LNCaP clone FGC (cell line): ENCODE data around the gene MYD88.
A peak's percentile ranks its signal among the peaks of the same experiment; 100 is the strongest.
"Not testable (repeated sequence)": the region's sequence is repeated elsewhere in the genome, so short reads cannot be mapped to it uniquely, and the experiment has no call there.

Experiments used
- DNase-seq: peaks from one replicate; pipeline ENCODE4 v3.0.0-alpha.2; 2011; ENCODE audit warnings: low read depth
- H3K4me3 ChIP-seq: 2 replicates; pipeline ENCODE4 v1.5.1; 2011; ENCODE audit warnings: mild to moderate bottlenecking, low read depth, low read length, control low read depth
- TF ChIP-seq, protein P1 (sequence below): IDR thresholded peaks from 2 replicates; pipeline ENCODE4 v1.5.1; 2012; ENCODE audit warnings: mild to moderate bottlenecking; ENCODE audit not compliant: control insufficient read depth, insufficient read depth; ENCODE audit errors: extremely low read depth

Gene MYD88

DNA sequence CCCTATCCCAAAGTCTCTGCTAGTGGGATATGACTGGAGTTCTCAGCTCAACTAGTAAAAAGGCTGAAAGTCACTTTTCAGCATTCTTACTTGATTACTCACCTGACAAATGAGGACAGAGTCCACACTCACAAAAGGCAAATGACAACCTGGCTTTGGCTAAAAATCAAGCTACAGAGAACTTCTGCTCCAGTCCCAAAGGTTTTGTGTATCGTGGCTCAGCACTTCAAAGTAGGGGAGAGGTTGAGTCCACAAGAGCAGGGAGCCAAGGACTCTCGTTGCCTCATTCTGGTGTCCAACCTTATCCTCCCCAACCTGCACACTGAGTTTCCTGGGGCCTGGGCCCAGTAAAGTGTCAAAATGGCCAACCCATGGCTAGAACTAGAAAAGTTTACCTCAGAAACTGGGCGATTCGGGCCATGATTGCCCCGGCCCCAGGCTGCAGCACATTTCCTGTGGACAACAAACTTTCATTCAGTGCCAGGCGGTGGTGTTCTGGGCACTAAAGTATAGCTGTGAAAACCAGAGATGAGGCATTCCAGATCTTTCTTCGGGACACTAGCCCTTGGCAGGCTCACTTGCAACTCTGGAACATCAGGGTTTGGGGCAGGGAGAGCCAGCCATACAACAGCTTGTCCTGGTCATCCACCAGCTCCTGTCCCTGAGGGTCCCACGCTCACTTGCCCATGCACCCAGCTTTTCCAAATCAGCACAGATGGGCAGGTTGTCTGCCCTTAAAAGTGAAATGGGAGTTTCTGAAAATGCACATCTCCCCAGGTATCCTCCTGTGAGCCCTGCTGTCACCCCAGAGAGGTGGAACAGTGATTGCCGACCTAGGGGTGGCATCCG, 4.7 kb upstream of the MYD88 start:
- peak overlapping the region; percentile 5 for H3K4me3 ChIP-seq
- TF ChIP-seq, protein P1, sequence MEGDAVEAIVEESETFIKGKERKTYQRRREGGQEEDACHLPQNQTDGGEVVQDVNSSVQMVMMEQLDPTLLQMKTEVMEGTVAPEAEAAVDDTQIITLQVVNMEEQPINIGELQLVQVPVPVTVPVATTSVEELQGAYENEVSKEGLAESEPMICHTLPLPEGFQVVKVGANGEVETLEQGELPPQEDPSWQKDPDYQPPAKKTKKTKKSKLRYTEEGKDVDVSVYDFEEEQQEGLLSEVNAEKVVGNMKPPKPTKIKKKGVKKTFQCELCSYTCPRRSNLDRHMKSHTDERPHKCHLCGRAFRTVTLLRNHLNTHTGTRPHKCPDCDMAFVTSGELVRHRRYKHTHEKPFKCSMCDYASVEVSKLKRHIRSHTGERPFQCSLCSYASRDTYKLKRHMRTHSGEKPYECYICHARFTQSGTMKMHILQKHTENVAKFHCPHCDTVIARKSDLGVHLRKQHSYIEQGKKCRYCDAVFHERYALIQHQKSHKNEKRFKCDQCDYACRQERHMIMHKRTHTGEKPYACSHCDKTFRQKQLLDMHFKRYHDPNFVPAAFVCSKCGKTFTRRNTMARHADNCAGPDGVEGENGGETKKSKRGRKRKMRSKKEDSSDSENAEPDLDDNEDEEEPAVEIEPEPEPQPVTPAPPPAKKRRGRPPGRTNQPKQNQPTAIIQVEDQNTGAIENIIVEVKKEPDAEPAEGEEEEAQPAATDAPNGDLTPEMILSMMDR, result no peak
- peak; percentile 66 for DNase-seq

DNA sequence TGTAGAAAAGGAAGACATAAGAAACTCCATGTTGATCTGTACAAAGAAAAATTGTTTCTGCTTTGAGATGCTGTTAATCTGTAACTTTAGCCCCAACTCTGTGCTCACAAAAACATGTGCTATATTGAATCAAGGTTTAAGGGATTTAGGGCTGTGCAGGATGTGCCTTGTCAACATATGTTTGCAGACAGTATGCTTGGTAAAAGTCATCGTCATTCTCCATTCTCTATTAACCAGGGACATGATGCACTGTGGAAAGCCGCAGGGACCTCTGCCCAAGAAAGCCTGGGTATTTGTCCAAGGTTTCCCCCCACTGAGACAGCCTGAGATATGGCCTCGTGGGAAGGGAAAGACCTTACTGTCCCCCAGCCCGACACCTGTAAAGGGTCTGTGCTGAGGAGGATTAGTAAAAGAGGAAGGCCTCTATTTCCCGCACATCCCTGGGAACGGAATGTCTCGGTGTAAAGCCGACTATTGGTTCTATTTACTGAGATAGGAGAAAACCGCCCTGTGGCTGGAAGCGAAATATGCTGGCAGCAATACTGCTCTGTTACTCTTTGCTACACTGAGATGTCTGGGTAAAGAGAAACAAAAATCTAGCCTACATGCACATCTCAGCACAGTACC, 3.8 kb upstream of the MYD88 start:
- H3K4me3 ChIP-seq, result peak overlapping the region; percentile 84
- not testable (repeated sequence) for DNase-seq

DNA sequence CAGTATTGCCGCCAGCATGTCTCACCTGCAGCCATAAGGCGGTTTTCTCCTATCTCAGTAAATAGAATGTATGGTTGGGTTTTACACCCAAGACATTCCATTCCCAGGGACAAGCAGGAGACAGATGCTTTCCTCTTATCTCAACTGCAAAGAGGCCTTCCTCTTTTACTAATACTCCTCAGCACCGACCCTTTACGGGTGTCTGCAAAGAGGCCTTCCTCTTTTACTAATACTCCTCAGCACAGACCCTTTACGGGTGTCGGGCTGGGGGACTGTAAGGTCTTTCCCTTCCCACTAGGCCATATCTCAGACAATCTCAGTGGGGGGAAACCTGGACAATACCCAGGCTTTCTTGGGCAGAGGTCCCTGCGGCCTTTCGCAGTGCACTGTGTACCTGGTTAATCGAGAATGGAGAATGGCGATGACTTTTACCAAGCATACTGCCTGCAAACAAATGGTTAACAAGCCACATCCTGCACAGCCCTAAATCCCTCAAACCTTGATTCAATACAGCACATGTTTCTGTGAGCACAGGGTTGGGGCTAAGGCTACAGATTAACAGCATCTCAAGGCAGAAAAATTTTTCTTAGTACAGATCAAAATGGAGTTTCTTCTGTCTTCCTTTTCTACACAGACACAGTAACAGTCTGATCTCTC, 2.7 kb upstream of the MYD88 start:
- DNase-seq, result not testable (repeated sequence)
- peak overlapping the region; percentile 84 for H3K4me3 ChIP-seq

DNA sequence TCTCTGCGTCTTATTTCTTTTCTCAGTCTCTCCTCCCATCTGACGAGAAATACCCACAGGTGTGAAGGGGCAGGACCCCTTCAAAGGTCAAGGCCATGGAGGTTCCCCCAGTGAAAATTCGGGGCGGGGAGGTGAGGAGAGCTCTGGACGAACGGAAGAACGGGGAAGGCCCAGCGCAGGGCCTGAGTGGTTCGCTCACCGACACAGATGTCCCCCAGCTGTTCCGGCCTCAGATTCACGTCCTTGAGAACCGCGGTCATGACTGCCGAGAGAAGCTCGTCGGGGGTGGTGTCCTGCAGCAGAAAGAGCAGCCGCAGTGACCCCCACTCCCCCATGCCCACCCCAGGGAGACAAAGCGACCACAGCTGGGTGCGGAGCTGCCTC, 2.1 kb upstream of the MYD88 start:
- DNase-seq, result no peak
- TF ChIP-seq, protein P1, result no peak
- H3K4me3 ChIP-seq, result peak overlapping the region; percentile 84

DNA sequence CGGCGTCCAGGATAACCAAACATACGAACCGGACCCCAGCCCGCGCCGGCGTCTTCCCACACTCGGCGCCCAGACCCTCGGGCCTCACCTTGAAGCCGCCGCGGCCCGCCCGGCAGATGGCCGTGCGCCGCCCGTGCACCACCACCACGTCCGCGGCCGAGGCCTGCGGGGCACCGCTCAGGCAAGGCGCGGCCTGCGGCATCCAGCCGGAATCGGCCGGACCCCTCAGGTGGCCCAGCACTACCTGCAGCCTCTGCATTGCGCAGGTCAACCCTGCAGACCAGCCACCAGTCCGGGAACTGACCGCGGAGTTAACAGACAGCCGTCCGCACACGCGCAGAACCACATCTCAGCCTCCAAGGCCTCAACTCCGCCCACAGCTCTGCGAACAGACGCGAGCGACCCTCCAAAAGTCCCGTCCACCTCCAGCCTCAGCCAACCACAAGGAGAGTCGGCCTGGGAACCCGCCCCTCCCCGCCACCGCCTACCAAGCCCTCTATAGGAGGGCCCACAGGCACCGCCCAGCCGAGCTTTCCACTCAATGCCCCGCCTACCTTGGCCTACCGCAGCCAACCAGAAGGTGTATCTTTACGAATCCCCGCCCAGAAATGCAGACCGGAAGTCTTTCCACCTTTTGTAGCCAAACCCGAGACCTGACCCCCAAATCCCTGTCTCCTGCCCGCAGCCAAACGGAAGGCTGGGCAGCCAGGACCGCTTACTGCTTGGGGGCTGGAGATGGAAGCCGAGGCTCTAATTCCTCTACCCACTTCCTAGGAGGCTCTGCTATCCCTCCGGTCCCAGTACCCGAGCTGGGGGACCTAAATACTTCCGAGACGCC, 1.5 kb upstream of the MYD88 start, which contains the start of gene ACAA1:
Gene ACAA1 (minus strand): TSS at position 351 of the 838 bp plus-strand sequence. CDS start 92 bp downstream, at position 259.
- peak; percentile 98 for DNase-seq
- TF ChIP-seq, protein P1, result no peak
- H3K4me3 ChIP-seq, result peak within 1 kb of the TSS; percentile 84

DNA sequence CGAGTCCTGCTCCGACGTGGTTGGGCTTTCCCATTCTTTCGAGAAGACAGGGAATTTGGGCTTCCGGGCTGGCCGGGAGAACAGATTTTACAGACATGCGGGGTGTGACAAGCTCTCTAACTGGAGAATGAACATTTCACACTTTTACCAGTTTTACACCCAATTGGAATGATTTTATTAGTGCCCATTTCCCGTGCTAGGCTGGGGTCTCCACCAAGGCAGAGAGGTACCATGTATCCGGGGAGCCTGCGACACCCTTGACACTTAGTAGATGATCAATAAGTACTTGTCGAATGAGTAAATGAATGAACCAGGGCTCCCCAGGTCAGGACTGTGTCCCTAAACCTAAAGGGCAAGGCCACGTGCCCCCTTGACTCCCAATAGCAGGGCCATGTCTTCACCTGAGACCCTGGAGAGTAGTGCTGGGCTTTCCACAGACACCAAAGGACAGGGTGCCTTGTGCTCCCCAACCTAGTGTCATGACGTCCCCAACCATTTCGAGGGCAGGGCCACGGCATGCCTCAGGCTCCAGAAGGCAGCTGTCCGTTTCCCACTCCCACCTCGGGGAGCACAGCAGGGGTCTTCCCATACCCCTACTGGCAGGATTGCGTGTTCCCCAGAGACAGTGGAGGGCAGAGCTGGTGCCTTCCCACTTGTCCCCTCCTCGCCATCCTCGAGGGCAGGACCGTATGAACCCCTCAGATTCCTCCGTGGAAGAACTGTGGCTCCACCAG, 679 bp upstream of the MYD88 start:
- no peak for DNase-seq
- TF ChIP-seq, protein P1, result no peak
- H3K4me3 ChIP-seq, result peak overlapping the region; percentile 84

DNA sequence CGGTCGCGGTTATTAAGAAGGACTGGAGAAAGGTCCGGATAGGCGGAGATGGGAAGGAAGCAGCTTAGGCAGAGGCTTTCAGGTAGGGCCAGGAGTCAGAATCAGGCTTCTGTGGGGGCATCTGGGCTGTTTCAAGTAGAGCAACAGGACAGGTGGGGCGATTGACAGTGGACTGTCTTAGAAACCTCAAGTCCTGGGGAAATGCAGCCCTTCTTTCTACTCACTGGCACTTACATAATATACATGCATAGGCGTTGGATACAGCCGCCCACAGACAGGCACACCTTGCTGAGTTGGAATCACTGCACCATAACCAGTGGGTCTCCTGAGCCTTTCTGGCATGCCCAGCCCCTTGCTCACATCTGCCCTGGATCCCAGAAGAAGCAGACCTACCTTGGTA, 730 bp downstream of the MYD88 start:
- no peak for DNase-seq
- peak overlapping the region; percentile 84 for H3K4me3 ChIP-seq
- TF ChIP-seq, protein P1, result no peak
